SH-SY5Y (cell line): Measurements from ENCODE around the gene KCNJ14.

Experiments
- GATA2 ChIP-seq: IDR thresholded peaks from 2 replicates; pipeline ENCODE4 v1.6.1; 2011; ENCODE audit warnings: mild to moderate bottlenecking, low read depth, low read length
- GATA3 ChIP-seq: IDR thresholded peaks from 2 replicates; pipeline ENCODE4 v1.6.1; 2011; ENCODE audit warnings: low read depth, mild to moderate bottlenecking, low read length, moderate library complexity

Gene KCNJ14

DNA sequence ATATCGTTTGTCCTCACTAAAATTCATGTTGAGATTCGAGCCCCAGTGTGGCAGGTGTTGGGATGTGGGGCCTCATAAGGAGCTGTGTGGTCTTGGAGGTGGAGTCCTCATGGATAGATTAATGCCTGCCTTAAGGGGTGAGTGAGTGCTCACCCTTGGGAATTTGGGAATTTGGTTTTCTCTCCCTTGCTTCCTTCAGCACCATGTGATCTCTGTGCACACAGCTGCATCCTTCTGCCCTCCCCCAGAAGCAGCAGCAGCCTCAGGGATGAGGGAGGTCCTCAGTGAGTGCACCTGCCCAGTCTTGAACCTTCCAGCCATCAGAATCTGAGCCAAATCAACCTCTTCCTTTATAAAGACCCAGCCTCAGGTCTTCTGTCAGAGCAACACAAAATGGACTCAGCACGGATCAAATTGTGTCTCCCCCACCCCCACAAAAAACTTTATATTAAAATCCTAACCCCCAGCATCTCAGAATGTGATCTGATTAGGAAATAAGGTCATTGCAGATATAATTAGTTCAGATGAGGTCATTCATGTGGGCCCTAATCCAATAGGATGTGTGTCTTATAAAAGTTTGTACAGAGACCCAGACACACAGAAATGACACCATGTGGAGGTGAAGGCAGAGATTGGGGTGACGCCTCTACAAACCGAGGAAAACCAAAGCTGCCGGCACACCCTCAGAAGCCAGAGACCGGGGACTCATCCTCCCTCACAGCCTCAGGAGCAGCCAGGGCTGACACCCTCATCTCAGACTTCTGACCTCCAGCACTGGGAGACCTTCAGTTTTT lies 26.7 kb downstream of the KCNJ14 start:
- TF ChIP-seq GATA3 = no peak
- TF ChIP-seq GATA2 = no peak

DNA sequence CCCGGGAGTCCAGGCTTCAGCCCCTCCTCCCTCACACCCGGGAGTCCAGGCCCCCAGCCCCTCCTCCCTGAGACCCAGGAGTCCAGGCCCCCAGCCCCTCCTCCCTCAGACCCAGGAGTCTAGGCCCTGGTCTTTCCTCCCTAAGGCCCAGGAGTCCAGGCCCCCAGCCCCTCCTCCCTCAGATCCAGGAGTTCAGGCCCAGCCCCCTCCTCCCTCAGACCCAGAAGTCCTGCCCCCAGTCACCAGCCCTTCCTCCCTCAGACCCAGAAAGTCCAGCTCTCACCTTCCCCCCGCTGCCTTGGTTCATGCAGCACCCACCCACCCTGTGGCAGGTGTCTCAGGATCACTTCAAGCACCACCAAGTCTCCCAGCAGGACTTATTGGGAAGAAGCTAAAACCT lies 27.9 kb downstream of the KCNJ14 start:
- no peak for TF ChIP-seq GATA3
- no peak for TF ChIP-seq GATA2

DNA sequence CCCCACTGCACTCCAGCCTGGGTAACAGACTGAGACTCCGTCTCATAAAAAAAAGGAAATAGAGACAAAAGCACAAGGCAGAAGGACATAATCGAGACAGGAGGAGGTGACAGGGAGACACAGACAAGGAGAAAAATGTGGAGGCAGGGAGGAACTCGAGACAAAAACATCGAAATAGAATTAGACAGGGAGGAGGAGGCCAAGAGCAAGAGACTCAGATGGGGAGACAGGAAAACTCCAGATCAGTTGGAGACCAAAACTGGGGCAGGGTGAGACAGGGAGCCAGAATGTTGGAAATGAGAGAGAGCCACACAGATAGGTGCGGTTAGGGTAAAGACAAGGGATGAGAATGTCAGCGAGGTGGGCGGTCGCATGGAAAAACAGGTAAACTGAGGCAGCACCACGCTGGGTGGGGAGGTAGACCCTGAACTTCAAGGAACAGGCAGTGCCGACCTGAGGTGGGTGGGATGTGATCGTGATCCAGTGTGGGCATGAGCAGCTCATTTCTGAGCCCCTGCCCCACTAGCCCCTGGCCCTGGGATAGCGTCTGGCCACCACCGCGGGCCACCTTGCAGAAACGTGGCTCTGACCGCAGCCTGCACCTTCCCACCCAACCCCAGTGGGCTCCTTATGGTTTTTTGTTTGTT lies 29.0 kb downstream of the KCNJ14 start:
- TF ChIP-seq GATA2 = no peak
- no peak for TF ChIP-seq GATA3

DNA sequence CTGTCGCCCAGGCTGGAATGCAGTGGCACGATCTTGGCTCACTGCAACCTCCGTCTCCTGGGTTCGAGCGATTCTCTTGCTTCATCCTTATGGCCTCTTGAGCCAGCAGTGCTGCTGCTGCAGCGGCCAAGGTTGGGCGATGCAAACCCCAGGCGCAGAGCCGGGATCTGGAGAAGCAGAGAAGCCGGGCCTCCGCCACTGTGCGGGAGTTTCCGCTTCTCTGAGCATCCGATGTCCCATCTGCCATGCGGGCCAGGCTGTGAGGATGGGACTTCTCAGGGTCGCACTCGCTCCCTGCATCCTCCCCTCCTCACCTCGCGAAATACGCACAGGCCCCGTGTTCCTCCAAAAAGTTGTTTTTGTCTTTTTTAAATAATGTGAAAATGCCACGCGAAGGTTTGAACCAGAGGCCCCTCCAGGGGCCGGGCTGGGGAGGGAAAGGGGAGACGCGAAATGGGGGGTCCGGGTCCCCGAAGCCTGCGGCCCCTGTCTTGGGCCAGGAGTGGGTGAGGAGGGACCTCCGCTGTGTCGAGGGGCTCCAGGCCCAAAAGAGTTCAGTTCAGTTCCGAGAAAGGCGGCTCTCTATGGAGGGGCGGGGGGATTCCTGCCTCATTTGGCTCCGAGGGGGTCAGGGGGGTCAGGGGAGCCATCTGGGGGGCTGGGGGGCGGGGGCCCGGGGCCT lies 29.7 kb downstream of the KCNJ14 start:
- TF ChIP-seq GATA3 = no peak
- TF ChIP-seq GATA2 = no peak

DNA sequence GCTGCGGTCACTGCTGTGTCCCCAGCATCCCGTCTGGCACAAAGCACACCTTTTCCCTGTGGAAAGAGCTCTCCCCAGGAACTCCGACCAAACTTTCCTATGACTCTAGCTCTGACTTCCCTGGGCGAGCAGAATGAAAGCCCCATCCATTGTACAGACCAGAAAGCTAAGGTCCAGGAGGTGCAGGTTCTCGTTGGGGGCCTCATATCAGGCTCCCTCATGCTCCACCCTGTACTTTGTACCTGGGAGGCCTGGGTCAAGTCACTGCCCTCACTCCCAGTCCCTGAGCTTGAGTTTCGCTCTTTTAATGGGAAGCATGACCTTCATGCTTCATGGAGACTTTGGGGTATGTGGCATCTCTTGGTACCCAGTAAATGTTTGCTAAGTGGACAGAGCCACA lies 32.2 kb downstream of the KCNJ14 start:
- TF ChIP-seq GATA2 = no peak
- no peak for TF ChIP-seq GATA3

DNA sequence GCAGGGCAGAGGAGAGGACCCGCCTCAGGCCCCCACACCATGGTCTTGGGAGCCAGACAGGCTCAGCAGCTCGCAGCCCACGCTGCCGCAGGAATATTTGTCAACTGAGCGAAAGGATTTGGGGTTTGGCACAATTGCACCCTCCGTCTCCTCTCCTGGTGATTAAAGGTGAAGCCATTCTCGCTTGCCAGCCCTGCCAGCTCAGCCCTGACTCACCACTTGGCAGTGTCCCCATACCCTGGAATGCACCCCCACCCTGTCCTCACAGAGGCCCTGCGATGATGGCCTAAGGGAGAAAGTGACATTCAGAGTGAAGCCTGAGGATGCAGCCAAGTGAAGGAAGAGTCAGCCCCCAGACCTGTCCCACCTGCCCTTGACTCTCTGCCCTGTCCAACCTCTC lies 32.6 kb downstream of the KCNJ14 start:
- TF ChIP-seq GATA3 (no peak), GATA2 (no peak)

DNA sequence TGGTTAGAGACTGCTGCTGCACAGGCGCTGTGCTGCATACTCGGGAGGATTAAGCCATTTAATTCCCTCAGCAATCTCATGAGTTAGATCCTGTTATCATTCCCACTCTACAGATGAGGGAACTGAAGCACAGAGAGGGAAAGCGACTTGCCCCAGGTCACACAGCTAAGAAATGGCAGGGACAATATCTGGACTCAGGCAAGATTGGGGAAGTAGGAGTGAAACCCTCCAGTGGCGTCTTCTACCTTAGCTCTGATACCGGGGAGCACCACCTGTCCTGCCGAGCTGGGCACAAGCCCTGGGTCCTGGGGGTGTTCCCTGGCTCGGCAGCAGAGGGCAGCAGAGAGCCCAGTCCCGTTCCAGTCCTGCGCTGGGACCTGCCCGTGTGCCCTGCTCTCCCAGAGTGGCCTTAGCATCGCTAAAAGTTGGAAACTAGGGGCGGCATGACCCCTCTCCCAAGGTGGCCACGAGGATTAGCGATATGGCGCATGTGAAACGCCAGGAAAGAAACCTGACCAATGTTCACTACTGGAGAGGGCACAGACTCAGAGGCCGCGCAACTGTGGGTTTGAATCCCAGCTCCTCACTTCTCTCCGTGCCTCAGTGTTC lies 34.3 kb downstream of the KCNJ14 start:
- TF ChIP-seq GATA2 = no peak
- TF ChIP-seq GATA3 = no peak

DNA sequence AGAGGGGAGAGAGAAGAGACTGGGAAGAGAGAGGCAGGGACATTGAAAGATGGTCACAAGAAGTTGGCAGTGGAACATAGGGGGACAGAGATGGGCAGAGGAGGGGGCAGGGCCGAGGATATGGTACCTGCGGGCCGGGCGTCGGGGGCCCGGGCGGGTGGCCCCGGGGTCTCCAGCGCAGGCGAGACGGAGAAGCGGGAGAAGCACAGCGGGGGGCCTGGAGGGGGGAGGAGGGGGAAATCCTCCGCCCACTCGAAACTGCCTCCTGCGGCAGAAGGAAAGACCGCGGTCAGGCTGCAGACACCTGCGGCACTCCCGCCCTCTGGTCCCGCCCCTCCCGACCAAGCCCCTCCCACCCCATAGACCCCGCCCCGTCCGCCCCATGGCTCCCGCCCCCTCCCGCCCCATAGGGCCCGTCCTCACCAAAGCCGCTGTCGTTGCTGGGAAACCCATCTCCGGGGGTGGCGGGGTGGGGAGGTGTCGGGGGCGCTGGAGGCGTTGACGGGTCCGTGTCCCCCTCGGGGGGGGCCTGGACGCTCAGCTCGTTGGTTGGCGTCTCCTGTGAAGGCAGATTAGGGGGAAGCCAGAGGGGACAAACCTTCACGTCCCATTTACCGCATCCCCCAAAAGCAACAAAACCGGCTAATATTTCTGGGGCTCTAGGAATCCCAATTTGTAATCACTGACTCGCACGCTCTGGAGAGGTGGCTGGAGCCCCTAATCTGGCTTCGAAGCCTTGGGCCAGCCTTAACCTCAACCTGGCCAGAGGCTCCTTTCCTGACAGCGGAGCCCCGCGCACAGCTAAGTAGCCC lies 35.8 kb downstream of the KCNJ14 start:
- TF ChIP-seq GATA3 = no peak
- TF ChIP-seq GATA2 = no peak

DNA sequence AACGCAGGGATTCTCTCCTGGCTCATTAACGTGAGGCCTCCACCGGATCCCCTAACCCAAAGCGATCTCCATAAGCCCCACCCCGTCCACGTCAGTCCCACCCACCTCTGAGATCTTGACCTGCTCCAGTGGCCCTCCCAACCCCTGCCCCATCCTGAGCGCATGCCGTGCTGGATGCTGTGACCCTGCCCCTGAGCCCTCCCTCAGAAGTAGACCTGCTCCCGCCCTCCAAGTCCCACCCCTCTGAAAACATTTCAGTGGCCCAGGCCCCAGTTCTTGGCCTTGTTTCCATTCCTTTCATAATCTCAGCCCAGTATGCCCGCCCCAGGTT lies 36.4 kb downstream of the KCNJ14 start:
- TF ChIP-seq GATA3 = no peak
- no peak for TF ChIP-seq GATA2

DNA sequence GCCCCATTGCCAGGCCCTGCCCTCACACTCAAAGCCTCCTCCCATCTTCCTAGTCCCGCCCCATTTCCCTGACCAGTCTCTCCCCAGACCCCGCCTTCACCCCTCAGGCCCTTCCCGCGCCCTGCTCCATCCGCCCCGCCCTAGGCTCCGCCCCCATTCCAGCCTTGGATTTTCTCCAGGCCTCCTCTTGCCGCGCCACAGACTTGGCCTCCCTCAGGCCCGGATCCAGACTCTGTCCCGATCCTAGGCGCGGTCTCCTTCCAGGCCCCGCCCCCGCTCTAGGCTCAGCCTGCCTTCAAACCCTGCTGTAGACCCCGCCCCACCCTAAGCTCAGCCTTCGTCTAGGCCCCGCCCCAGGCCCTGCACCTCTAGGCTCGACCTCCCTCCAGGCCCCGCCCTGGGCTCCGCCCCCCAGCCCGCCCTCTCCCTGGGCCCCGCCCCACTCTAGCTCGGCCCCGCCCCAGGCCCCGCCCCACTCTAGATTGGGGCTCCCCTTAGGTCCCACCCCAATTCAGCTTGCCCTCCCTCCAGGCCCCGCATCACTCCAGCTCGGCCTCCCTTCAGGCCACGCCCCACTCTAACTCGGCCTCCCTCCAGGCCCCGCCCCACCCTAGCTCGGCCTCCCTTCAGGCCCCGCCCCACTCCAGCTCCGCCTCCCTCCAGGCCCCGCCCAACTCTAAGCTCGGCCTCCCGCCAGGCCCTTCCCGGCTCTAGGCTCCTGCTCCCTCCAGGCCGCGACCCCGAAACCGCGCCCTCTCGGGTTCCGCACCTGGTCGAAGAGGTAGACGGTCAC lies 37.7 kb downstream of the KCNJ14 start:
- TF ChIP-seq GATA3 (no peak), GATA2 (no peak)

DNA sequence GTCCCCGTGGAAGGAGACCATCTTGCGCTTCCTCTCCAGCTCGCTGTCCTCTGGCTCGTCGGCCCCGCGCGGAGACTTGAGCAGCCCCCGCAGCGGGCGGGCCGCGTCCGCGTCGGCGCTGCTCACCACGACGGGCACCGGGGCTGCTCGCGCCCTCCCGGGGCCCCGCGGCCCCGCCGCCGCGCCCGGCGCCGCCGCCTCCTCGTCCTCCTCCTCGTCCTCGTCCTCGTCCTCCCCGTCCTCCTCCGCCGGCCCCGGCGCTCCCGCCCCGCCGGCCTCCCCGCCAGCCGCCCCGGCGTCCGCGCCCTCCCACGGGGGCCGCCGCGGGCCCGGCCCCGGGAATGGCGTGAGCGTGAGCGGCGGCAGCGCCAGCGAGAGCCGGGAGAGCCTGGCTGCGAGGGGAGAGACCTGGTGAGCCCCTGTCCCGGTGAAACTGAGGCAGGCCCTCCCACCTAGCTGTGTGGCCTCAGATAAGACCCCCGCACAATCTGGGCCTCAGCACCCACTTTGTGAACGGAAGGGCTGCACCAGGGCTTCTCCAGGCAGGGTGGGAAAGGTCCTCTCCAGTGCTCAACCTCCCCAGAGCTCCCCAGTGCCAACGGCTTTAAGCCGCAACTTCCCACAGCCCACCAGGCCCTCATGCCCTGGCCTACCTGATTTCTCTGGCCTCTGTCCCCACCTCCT lies 38.5 kb downstream of the KCNJ14 start:
- TF ChIP-seq GATA3 (no peak), GATA2 (no peak)

DNA sequence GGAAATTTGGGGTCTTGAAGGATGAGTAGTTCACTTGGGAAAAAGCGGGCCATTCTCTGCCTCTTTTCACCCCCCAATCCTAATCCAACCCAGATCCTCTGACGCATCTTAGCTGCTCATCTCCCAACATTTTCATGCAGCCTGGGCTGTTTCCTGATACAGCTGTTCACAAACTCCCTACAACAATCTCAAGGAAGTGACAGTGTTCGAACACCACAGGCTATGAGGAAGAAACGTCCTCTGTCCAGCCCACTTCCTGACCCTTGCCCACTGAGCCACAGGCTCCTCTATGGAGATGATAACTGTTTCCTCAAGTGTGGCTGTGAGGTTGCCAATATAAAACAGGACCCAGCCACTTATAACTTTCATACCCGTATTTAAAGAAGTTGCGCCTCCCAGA lies 40.0 kb downstream of the KCNJ14 start:
- no peak for TF ChIP-seq GATA3
- TF ChIP-seq GATA2 = no peak

DNA sequence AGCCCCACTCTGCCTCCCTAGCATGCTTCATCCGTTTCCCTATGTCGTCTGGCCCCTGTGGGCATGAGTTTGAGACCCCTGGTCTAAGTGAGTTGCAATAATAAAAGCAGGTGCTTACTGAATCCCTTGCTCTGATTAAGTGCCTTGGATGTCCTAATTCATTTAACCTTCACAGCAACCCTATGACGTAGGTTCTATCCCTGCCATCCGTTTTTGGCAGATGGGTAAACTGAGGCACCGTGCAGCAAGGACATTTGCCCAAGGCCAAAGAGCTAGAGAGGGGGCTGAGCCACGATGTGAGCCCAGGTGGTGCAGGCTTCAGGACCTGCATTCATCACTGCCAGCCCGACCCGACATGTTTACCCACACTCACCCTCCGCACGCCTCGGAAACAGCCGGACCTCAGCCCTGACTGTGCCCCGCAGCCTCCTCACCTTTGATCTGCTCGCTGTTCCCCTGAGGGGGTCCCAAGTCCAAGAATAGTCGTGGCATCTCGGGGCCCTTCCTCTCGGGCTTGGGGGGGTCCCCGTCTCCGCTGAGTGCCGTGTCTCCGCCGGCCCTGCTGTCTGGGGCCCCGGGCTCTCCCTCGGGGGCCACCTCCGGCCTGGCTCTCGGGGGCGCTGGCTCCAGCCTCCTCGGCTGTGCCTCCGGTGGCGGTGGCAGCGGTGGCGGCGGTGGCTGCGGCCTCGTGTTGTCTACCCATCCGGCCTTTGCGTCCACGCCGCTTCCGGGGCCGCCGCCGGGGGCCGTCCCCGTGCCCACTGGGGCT lies 41.8 kb downstream of the KCNJ14 start:
- TF ChIP-seq GATA3 (no peak), GATA2 (no peak)
